BLaER1 treated with 17β-estradiol and CSF1 and Interleukin-3, amounts not matched to agents 10 nM and 100 nM (cell line): ENCODE measurements around the gene ABCB4.

ENCODE experiments used
- H3K27ac ChIP-seq, 11 experiments: shearing (Covaris generic); formaldehyde crosslinking; 2 replicates each; pipeline ENCODE4 v1.8.1; 2022
- H3K27me3 ChIP-seq, 11 experiments: shearing (Covaris generic); formaldehyde crosslinking; 2 replicates each; pipeline ENCODE4 v1.8.1; 2022
- H3K36me3 ChIP-seq, 11 experiments: shearing (Covaris generic); formaldehyde crosslinking; 2 replicates each; pipeline ENCODE4 v1.8.1; 2022
- H3K4me1 ChIP-seq, 10 experiments: shearing (Covaris generic); formaldehyde crosslinking; 2 replicates each; pipeline ENCODE4 v1.8.1; 2022
- H3K4me2 ChIP-seq, 11 experiments: shearing (Covaris generic); formaldehyde crosslinking; 2 replicates each; pipeline ENCODE4 v1.8.1; 2022
- H3K4me3 ChIP-seq, 10 experiments: shearing (Covaris generic); formaldehyde crosslinking; 2 replicates each; pipeline ENCODE4 v1.8.1; 2022
- H3K9ac ChIP-seq, 11 experiments: shearing (Covaris generic); formaldehyde crosslinking; 2 replicates each; pipeline ENCODE4 v1.8.1; 2022
- H3K9me3 ChIP-seq, 11 experiments: shearing (Covaris generic); formaldehyde crosslinking; replicated peaks in 1 of 11; 2 replicates each; pipeline ENCODE4 v1.8.1; 2022
- H4K20me1 ChIP-seq, 11 experiments: shearing (Covaris generic); formaldehyde crosslinking; 2 replicates each; pipeline ENCODE4 v1.8.1; 2022
- Cebpa-rat ChIP-seq, 11 experiments: shearing (Covaris generic); IDR thresholded peaks; 2 replicates each; pipeline ENCODE4 v1.8.1; 2022

The ABCB4 gene

GRCh38 chr7:87414794-87415188 lies 60.7 kb downstream of the ABCB4 start:
- TF ChIP-seq Cebpa-rat (IDR thresholded peaks at IDR 0.05), result no peak
- Histone ChIP-seq H3K4me2 (no peak overlapping the region), H3K9ac (no peak overlapping the region), H3K9me3 (no peaks in the 10 kb centered on the region), H3K27ac (no peak overlapping the region), H4K20me1 (no peaks in the 10 kb centered on the region), H3K4me1 (peaks cover 0 to 14% (median 0%) of the 10 kb centered on the region in 10 experiments; a peak in 5 of 20 replicates), H3K36me3 (peaks cover 0 to 4% (median 0%) of the 10 kb centered on the region in 11 experiments; a peak in 5 of 22 replicates), H3K27me3 (no peaks in the 10 kb centered on the region), H3K4me3 (no peak overlapping the region)

- Histone ChIP-seq H3K4me1 (peaks cover 0 to 14% (median 0%) of the 10 kb centered on the region in 10 experiments; a peak in 5 of 20 replicates), H3K9me3 (no peaks in the 10 kb centered on the region), H3K4me3 (no peak overlapping the region), H4K20me1 (no peaks in the 10 kb centered on the region), H3K4me2 (no peak overlapping the region), H3K36me3 (no peaks in the 10 kb centered on the region; a peak in 3 of 22 replicates), H3K9ac (no peak overlapping the region), H3K27me3 (no peaks in the 10 kb centered on the region), H3K27ac (no peak overlapping the region)
- no peak for TF ChIP-seq Cebpa-rat (IDR thresholded peaks at IDR 0.05)
These were observed 61.3 kb downstream of the ABCB4 start for GRCh38 chr7:87413951-87414793.

GRCh38 chr7:87413029-87413428 lies 62.5 kb downstream of the ABCB4 start:
- TF ChIP-seq Cebpa-rat (IDR thresholded peaks at IDR 0.05), result no peak
- Histone ChIP-seq H3K27me3 (no peaks in the 10 kb centered on the region), H3K9ac (no peak overlapping the region), H3K4me2 (no peak overlapping the region), H3K9me3 (no peaks in the 10 kb centered on the region), H3K4me3 (no peak overlapping the region), H4K20me1 (no peaks in the 10 kb centered on the region), H3K36me3 (peaks cover 0 to under 1% (median 0%) of the 10 kb centered on the region in 11 experiments; a peak in 5 of 22 replicates), H3K4me1 (peaks cover 0 to 3% (median 0%) of the 10 kb centered on the region in 10 experiments; a peak in 5 of 20 replicates), H3K27ac (no peak overlapping the region)

- Histone ChIP-seq H3K27me3 (no peaks in the 10 kb centered on the region), H3K9me3 (no peaks in the 10 kb centered on the region), H3K4me3 (no peak overlapping the region), H3K36me3 (peaks cover 0 to 19% (median 17%) of the 10 kb centered on the region in 11 experiments; a peak in 17 of 22 replicates), H3K4me1 (no peaks in the 10 kb centered on the region), H4K20me1 (no peaks in the 10 kb centered on the region), H3K4me2 (no peak overlapping the region), H3K27ac (no peak overlapping the region), H3K9ac (no peak overlapping the region)
- no peak for TF ChIP-seq Cebpa-rat (IDR thresholded peaks at IDR 0.05)
These were observed 64.3 kb downstream of the ABCB4 start for GRCh38 chr7:87411186-87411585.

- Histone ChIP-seq H3K27me3 (no peaks in the 10 kb centered on the region), H3K36me3 (peaks cover 8 to 80% (median 51%) of the 10 kb centered on the region in 11 experiments), H3K27ac (no peak overlapping the region), H3K4me3 (no peak overlapping the region), H4K20me1 (no peaks in the 10 kb centered on the region), H3K9me3 (no peaks in the 10 kb centered on the region), H3K9ac (no peak overlapping the region), H3K4me1 (no peaks in the 10 kb centered on the region), H3K4me2 (no peak overlapping the region)
- no peak for TF ChIP-seq Cebpa-rat (IDR thresholded peaks at IDR 0.05)
These were observed 70.8 kb downstream of the ABCB4 start for GRCh38 chr7:87404674-87405073.

- no peak overlapping the region for H3K27ac ChIP-seq
- no peaks in the 10 kb centered on the region for H4K20me1 ChIP-seq
- H3K4me3 ChIP-seq, result no peak overlapping the region
- peaks cover 9 to 81% (median 47%) of the 10 kb centered on the region in 11 experiments; a peak in 20 of 22 replicates for H3K36me3 ChIP-seq
- TF ChIP-seq Cebpa-rat (IDR thresholded peaks at IDR 0.05), result no peak
- H3K4me1 ChIP-seq, result no peaks in the 10 kb centered on the region
- no peaks in the 10 kb centered on the region for H3K27me3 ChIP-seq
- no peak overlapping the region for H3K4me2 ChIP-seq
- peaks cover 0 to 17% (median 14%) of the 10 kb centered on the region in 11 experiments; a peak in 17 of 22 replicates for H3K9me3 ChIP-seq
- no peak overlapping the region for H3K9ac ChIP-seq
These were observed 77.0 kb downstream of the ABCB4 start for GRCh38 chr7:87398446-87398845.

- no peak overlapping the region for H3K4me3 ChIP-seq
- H3K27ac ChIP-seq, result no peak overlapping the region
- TF ChIP-seq Cebpa-rat (IDR thresholded peaks at IDR 0.05), result no peak
- H3K36me3 ChIP-seq, result peaks cover under 1 to 64% (median 29%) of the 10 kb centered on the region in 11 experiments; a peak in 16 of 22 replicates
- H3K9me3 ChIP-seq, result peaks cover 0 to 17% (median 14%) of the 10 kb centered on the region in 11 experiments; a peak in 17 of 22 replicates
- H3K9ac ChIP-seq, result no peak overlapping the region
- H3K27me3 ChIP-seq, result no peaks in the 10 kb centered on the region
- H3K4me1 ChIP-seq, result no peaks in the 10 kb centered on the region
- no peak overlapping the region for H3K4me2 ChIP-seq
- no peaks in the 10 kb centered on the region for H4K20me1 ChIP-seq
These were observed 79.9 kb downstream of the ABCB4 start for GRCh38 chr7:87395442-87396020.

GRCh38 chr7:87391020-87391701 lies 84.3 kb downstream of the ABCB4 start:
- H3K4me1 ChIP-seq, result no peaks in the 10 kb centered on the region
- TF ChIP-seq Cebpa-rat (IDR thresholded peaks at IDR 0.05), result no peak
- no peak overlapping the region for H3K27ac ChIP-seq
- H3K36me3 ChIP-seq, result peaks cover 4 to 51% (median 25%) of the 10 kb centered on the region in 11 experiments; a peak in 18 of 22 replicates
- no peak overlapping the region for H3K4me3 ChIP-seq
- no peaks in the 10 kb centered on the region for H4K20me1 ChIP-seq
- H3K27me3 ChIP-seq, result no peaks in the 10 kb centered on the region
- no peak overlapping the region for H3K4me2 ChIP-seq
- H3K9me3 ChIP-seq, result peaks cover 4 to 29% (median 19%) of the 10 kb centered on the region in 11 experiments; a peak in 19 of 22 replicates
- H3K9ac ChIP-seq, result no peak overlapping the region

GRCh38 chr7:87380905-87381304 lies 94.6 kb downstream of the ABCB4 start:
- H3K9ac ChIP-seq, result no peak overlapping the region
- no peaks in the 10 kb centered on the region for H3K27me3 ChIP-seq
- TF ChIP-seq Cebpa-rat (IDR thresholded peaks at IDR 0.05), result no peak
- peaks cover 0 to 10% (median 0%) of the 10 kb centered on the region in 11 experiments; a peak in 4 of 22 replicates for H3K9me3 ChIP-seq
- no peaks in the 10 kb centered on the region for H3K4me1 ChIP-seq
- no peak overlapping the region for H3K4me3 ChIP-seq
- no peak overlapping the region for H3K4me2 ChIP-seq
- peaks cover 0 to 10% (median 0%) of the 10 kb centered on the region in 11 experiments; a peak in 5 of 22 replicates for H3K36me3 ChIP-seq
- H3K27ac ChIP-seq, result no peak overlapping the region
- no peaks in the 10 kb centered on the region for H4K20me1 ChIP-seq
